HepG2 (cell line): ENCODE data around the gene KLHL12. TPM values are rescaled to one million over a fixed set of nuclear protein-coding genes. Genes with fewer than 3 reads are reported as not detected.

Experiments used
- ATAC-seq: fragments of 200-7000 bp; cut with Tn5 transposase; 3 replicates; pipeline ENCODE4 v1.9.1; 2020; ENCODE audit warnings: mild to moderate bottlenecking, moderate library complexity
- BruUV-seq: library from RNA; stranded (reverse); fragments of 400-500 nt; replicated peaks from 2 replicates; lab custom pipeline; 2021; lab: Mats Ljungman, UMichigan
- CTCF ChIA-PET: fragments of 300-600 bp; formaldehyde crosslinking; extraction: SDS; loops from one replicate; lab custom pipeline; 2021; ENCODE audit warnings: low total read pairs, inconsistent platforms, low intra/inter-chr PET ratio; lab: Yijun Ruan, JAX
- POLR2A ChIA-PET: fragments of 350-600 bp; sonication (Branson Sonifier 250); formaldehyde crosslinking; loops from one replicate; lab custom pipeline; 2020; ENCODE audit warnings: antibody characterized with exemption, inconsistent platforms; lab: Yijun Ruan, JAX
- DNase-seq: peaks from one replicate; pipeline ENCODE4 v3.0.0-alpha.2; 2015; ENCODE audit warnings: low spot score
- FAIRE-seq: peaks from 3 replicates; lab custom pipeline; 2011; peaks lifted over from hg19 to GRCh38; lab: Jason Lieb, UNC
- H2AFZ ChIP-seq: one replicate; pipeline ENCODE4 v1.6.1; 2011; ENCODE audit warnings: low read length, inconsistent platforms
- H3K27ac ChIP-seq: fragments of 300-600 bp; 3 replicates; pipeline ENCODE4 v1.8.0; 2011; ENCODE audit warnings: mixed run types, mild to moderate bottlenecking, mixed read lengths, low read length, inconsistent platforms; ENCODE audit not compliant: insufficient read depth; ENCODE audit errors: extremely low read length
- H3K27me3 ChIP-seq, 2 experiments: fragments of 200-600 bp in 1 of 2; 2 replicates in 1 of 2; 3 replicates in 1 of 2; pipeline versions ENCODE4 v1.6.0 to v1.8.0; 2011; ENCODE audit warnings: low read length in 2 of 2, mild to moderate bottlenecking in 2 of 2, moderate library complexity in 2 of 2, inconsistent platforms in 1 of 2; ENCODE audit not compliant: insufficient read depth in 2 of 2, control insufficient read depth in 1 of 2
- H3K36me3 ChIP-seq, 2 experiments: fragments of 200-600 bp in 1 of 2; replicated peaks in 1 of 2; 2 replicates in 1 of 2; 3 replicates in 1 of 2; pipeline versions ENCODE4 v1.5.1 to v1.8.0; 2011; ENCODE audit warnings: low read length in 2 of 2, inconsistent platforms in 1 of 2; ENCODE audit not compliant: insufficient read depth in 2 of 2, control insufficient read depth in 1 of 2
- H3K4me1 ChIP-seq: 2 replicates; pipeline ENCODE4 v1.5.1; 2012; ENCODE audit warnings: low read length, inconsistent platforms; ENCODE audit not compliant: insufficient read depth
- H3K4me2 ChIP-seq: 2 replicates; pipeline ENCODE4 v1.6.0; 2011; ENCODE audit warnings: low read depth, low read length, inconsistent platforms
- H3K4me3 ChIP-seq, 3 experiments: fragments of 200-600 bp in 1 of 3; sonication (generic), shearing (Covaris generic) in 1 of 3; replicated peaks in 1 of 3; 2 replicates each; pipeline ENCODE4 v1.5.1; 2011 to 2016; ENCODE audit warnings: low read length in 3 of 3, inconsistent platforms in 2 of 3, low read depth in 2 of 3, mild to moderate bottlenecking in 2 of 3, control low read depth in 1 of 3, mixed read lengths in 1 of 3; ENCODE audit not compliant: insufficient read depth in 1 of 3
- H3K79me2 ChIP-seq: one replicate; pipeline ENCODE4 v1.6.1; 2011; ENCODE audit warnings: low read length, inconsistent platforms; ENCODE audit not compliant: insufficient read depth
- H3K9ac ChIP-seq: 2 replicates; pipeline ENCODE4 v1.6.0; 2011; ENCODE audit warnings: mild to moderate bottlenecking, low read depth, low read length, inconsistent platforms; ENCODE audit not compliant: insufficient read depth
- H3K9me3 ChIP-seq: 2 replicates; pipeline ENCODE4 v1.5.1; 2012; ENCODE audit warnings: mild to moderate bottlenecking, low read length
- H4K20me1 ChIP-seq: 2 replicates; pipeline ENCODE4 v1.6.0; 2011; ENCODE audit warnings: inconsistent platforms, mild to moderate bottlenecking, low read length, moderate library complexity; ENCODE audit not compliant: insufficient read depth
- CC2D1A ChIP-seq: sonication (generic); formaldehyde crosslinking; IDR thresholded peaks from 2 replicates; pipeline ENCODE4 v1.8.1; 2023; ENCODE audit warnings: mild to moderate bottlenecking, missing genetic modification reagents
- CHD2 ChIP-seq: IDR thresholded peaks from 2 replicates; pipeline ENCODE4 v1.6.1; 2011; ENCODE audit warnings: low read depth, low read length, improper control_type of control experiment
- GPBP1L1 ChIP-seq: sonication (generic); formaldehyde crosslinking; IDR thresholded peaks from 2 replicates; pipeline ENCODE4 v1.5.0; 2020; ENCODE audit warnings: mild to moderate bottlenecking, missing genetic modification reagents
- NFE2L2 ChIP-seq: fragments of 150-350 bp; IDR thresholded peaks from 2 replicates; pipeline ENCODE4 v1.6.1; 2014; ENCODE audit warnings: low read length
- NFIB ChIP-seq: sonication (generic); formaldehyde crosslinking; IDR thresholded peaks from 2 replicates; pipeline ENCODE4 v1.9.0; 2021; ENCODE audit warnings: missing genetic modification reagents, mild to moderate bottlenecking, borderline replicate concordance
- PRPF4 ChIP-seq: fragments of 200-400 bp; formaldehyde crosslinking; IDR thresholded peaks from 2 replicates; pipeline ENCODE4 v1.6.1; 2016; ENCODE audit warnings: low read length, low read depth; ENCODE audit not compliant: poor library complexity, severe bottlenecking
- SP140L ChIP-seq: sonication (generic); formaldehyde crosslinking; IDR thresholded peaks from 2 replicates; pipeline ENCODE4 v1.4.0; 2020; ENCODE audit warnings: missing genetic modification reagents, borderline replicate concordance
- TOPORS ChIP-seq: sonication (generic); formaldehyde crosslinking; IDR thresholded peaks from 2 replicates; pipeline ENCODE4 v1.8.0; 2023; ENCODE audit warnings: mild to moderate bottlenecking, missing genetic modification reagents
- YEATS2 ChIP-seq: sonication (generic); formaldehyde crosslinking; IDR thresholded peaks from 2 replicates; pipeline ENCODE4 v1.4.0; 2020; ENCODE audit warnings: missing genetic modification reagents, borderline replicate concordance
- ZMAT5 ChIP-seq: sonication (generic); formaldehyde crosslinking; IDR thresholded peaks from 2 replicates; pipeline ENCODE4 v1.5.0; 2020; ENCODE audit warnings: mild to moderate bottlenecking, low read depth, missing genetic modification reagents, borderline replicate concordance
- ZNF256 ChIP-seq: sonication (generic); formaldehyde crosslinking; conservative IDR thresholded peaks from 2 replicates; pipeline ENCODE4 v1.4.0; 2020; ENCODE audit warnings: missing genetic modification reagents
- ZNF3 ChIP-seq: IDR thresholded peaks from 2 replicates; pipeline ENCODE4 v1.7.0; 2017; ENCODE audit warnings: inconsistent platforms
- ZNF790 ChIP-seq: sonication (generic); formaldehyde crosslinking; IDR thresholded peaks from 2 replicates; pipeline ENCODE4 v1.8.0; 2022; ENCODE audit warnings: missing genetic modification reagents, mild to moderate bottlenecking, borderline replicate concordance
- ZNF839 ChIP-seq: sonication (generic); formaldehyde crosslinking; IDR thresholded peaks from 2 replicates; pipeline ENCODE4 v1.4.0; 2020; ENCODE audit warnings: missing genetic modification reagents, mild to moderate bottlenecking, borderline replicate concordance
- ZSCAN29 ChIP-seq: sonication (generic); formaldehyde crosslinking; conservative IDR thresholded peaks from 2 replicates; pipeline ENCODE4 v1.4.0; 2020; ENCODE audit warnings: mild to moderate bottlenecking, missing genetic modification reagents
- WGBS: methylation state at CpG from one replicate; pipeline ENCODE4 v1.1.6; 2017; ENCODE audit warnings: low lambda C conversion rate; 5-methylcytosine and 5-hydroxymethylcytosine counted together
- in situ Hi-C: cut with HindIII; loops from 2 replicates; pipeline ENCODE4 v1.10.0; 2017; ENCODE audit warnings: low pct_unique_long_range_greater_than_20kb; ENCODE audit not compliant: extremely low pct_ligation_motif_present
- intact Hi-C: fragments of 100-400 bp; cut with micrococcal nuclease; formaldehyde crosslinking; loops from one replicate; pipeline ENCODE4 v1.10.0; 2022; ENCODE audit not compliant: unreplicated experiment
- polyA plus RNA-seq, 8 experiments: library from polyadenylated mRNA; depleted of rRNA in 3 of 8; stranded (reverse) in 7 of 8; unstranded in 1 of 8; fragments of >200 nt; fragmentation: Illumina TruSeq in 4 of 8; extraction: Trizol in 4 of 8; gene quantifications; 2 replicates each; pipeline versions ENCODE4 v1.2.1 to v1.2.3, GENCODE V29; 2011 to 2016; ENCODE audit warnings: low read depth in 4 of 8, missing spikeins in 1 of 8, mixed read lengths in 1 of 8; ENCODE audit not compliant: insufficient read depth in 1 of 8
- total RNA-seq, 5 experiments: library from RNA; depleted of rRNA; stranded (reverse); fragments of >200 nt; fragmentation: Illumina TruSeq; extraction: Trizol; gene quantifications; 2 replicates each; pipeline ENCODE4 v1.2.3, GENCODE V29; 2016; ENCODE audit warnings: low read depth in 1 of 5
- TF ChIP-seq, protein P1 (sequence below): sonication (generic); formaldehyde crosslinking; IDR thresholded peaks from 2 replicates; pipeline ENCODE4 v1.5.1; 2020; ENCODE audit warnings: mild to moderate bottlenecking, missing genetic modification reagents
- TF ChIP-seq, protein P2 (sequence below): sonication (generic); formaldehyde crosslinking; IDR thresholded peaks from 2 replicates; pipeline ENCODE4 v1.9.0; 2022; ENCODE audit warnings: low read depth, missing genetic modification reagents

KLHL12 gene
- total and polyA plus RNA-seq, 2 of the 13 experiments (the other 11 are each of a cell fraction or from before 2014, with no cell fraction given): 19.2 to 25.2 TPM

DNA sequence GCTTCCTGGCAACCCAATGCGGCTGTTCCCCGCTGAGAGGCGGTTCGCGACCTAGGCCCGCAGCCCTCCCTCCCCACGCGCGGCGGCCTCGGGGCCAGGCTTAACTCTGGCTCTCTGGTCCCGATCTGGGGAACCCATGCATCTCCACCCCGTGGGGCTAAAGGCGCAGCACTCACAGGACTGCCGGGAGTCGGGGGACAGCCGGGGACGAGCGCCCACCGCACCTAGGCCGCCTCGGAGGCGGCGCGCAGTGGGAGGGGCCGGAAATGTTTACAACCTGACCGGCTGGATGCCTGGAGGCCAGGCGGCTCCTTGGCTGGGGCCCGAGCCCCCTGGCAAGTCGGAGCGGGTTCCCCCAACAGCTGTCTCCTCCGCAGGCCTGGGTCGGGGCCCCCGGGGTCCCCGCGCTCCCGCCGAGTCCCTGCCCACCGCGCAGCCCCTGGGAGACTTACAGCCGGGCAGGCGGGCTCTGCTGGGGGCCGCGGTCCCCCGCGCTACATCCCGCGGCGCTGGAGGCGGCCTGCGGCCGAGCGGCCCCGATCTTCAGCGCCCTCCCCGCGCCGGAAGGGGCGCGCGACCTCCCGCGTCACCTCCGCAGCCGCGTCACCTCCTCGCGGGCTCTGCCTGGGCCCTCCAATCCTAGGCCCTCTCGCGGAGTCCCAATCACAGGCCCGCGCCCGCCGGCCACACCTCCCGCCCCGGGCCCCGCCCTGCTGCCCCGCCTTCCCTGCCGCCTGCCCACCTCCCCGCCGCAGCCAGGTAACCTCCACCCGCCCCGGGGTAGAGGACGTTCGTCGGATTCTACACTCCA is 30.9 kb upstream of the KLHL12 start, which contains the start of gene ADIPOR1:
TSS of gene ADIPOR1 (minus strand) at position 580 of the 811 bp plus-strand sequence. CDS start 7,242 bp downstream, outside the sequence.
- H3K4me1 ChIP-seq: peaks cover 57% of the 10 kb centered on the region
- CTCF ChIA-PET: no interaction called here
- no TSS peak for BruUV-seq
- TF ChIP-seq ZNF3 (CRISPR knock-in tag) (no peak), CC2D1A (CRISPR knock-in tag) (no peak), NFIB (no peak), CHD2 (peak; percentile 65), ZNF839 (CRISPR knock-in tag) (no peak), SP140L (CRISPR knock-in tag) (no peak), PRPF4 (no peak), ZSCAN29 (CRISPR knock-in tag) (no peak), NFE2L2 (no peak), YEATS2 (CRISPR knock-in tag) (no peak), ZMAT5 (CRISPR knock-in tag) (no peak), TOPORS (CRISPR knock-in tag) (no peak; the same call in 1 of the 2 replicates), ZNF256 (CRISPR knock-in tag) (no peak), GPBP1L1 (CRISPR knock-in tag) (no peak), ZNF790 (CRISPR knock-in tag) (no peak)
- TF ChIP-seq, protein P1, sequence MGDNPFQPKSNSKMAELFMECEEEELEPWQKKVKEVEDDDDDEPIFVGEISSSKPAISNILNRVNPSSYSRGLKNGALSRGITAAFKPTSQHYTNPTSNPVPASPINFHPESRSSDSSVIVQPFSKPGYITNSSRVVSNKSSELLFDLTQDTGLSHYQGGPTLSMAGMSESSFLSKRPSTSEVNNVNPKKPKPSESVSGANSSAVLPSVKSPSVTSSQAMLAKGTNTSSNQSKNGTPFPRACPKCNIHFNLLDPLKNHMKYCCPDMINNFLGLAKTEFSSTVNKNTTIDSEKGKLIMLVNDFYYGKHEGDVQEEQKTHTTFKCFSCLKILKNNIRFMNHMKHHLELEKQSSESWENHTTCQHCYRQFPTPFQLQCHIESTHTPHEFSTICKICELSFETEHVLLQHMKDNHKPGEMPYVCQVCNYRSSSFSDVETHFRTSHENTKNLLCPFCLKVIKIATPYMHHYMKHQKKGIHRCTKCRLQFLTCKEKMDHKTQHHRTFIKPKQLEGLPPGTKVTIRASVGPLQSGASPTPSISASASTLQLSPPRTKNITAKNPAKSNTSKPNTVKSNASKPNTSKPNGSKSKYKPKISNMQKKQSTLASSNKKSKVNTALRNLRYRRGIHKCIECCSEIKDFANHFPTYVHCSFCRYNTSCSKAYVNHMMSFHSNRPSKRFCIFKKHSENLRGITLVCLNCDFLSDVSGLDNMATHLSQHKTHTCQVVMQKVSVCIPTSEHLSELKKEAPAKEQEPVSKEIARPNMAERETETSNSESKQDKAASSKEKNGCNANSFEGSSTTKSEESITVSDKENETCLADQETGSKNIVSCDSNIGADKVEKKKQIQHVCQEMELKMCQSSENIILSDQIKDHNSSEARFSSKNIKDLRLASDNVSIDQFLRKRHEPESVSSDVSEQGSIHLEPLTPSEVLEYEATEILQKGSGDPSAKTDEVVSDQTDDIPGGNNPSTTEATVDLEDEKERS: no peak
- TF ChIP-seq, protein P2, sequence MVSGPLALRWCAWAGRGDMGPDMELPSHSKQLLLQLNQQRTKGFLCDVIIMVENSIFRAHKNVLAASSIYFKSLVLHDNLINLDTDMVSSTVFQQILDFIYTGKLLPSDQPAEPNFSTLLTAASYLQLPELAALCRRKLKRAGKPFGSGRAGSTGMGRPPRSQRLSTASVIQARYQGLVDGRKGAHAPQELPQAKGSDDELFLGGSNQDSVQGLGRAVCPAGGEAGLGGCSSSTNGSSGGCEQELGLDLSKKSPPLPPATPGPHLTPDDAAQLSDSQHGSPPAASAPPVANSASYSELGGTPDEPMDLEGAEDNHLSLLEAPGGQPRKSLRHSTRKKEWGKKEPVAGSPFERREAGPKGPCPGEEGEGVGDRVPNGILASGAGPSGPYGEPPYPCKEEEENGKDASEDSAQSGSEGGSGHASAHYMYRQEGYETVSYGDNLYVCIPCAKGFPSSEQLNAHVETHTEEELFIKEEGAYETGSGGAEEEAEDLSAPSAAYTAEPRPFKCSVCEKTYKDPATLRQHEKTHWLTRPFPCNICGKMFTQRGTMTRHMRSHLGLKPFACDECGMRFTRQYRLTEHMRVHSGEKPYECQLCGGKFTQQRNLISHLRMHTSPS (CRISPR knock-in tag): no peak

More for the DNA sequence above, 30.9 kb upstream of the KLHL12 start, which contains the start of gene ADIPOR1:
- H3K79me2 ChIP-seq: peaks cover 49% of the 10 kb centered on the region
- peak within 1 kb of the TSS; percentile 95 for H3K9ac ChIP-seq
- peak within 1 kb of the TSS; percentile 99 for H3K4me2 ChIP-seq
- H2AFZ ChIP-seq: peak within 1 kb of the TSS; percentile 99
- in situ Hi-C loops: no loop called here
- H3K9me3 ChIP-seq: no peaks in the 10 kb centered on the region
- FAIRE-seq (no peak), ATAC-seq (peak; percentile 97), DNase-seq (peak; percentile 71)
- WGBS: 7% methylated on average over 12 of the region's 86 CpGs
- peaks cover 0 to 5% of the 10 kb centered on the region in 2 experiments; a peak in 2 of 5 replicates for H3K36me3 ChIP-seq
- peaks cover 7% of the 10 kb centered on the region; the same call in 1 of the 2 replicates for H4K20me1 ChIP-seq
- intact Hi-C loops: loop anchor here (1.0 to 10.0 kb wide), 2 partner anchors 32 to 73 kb away; partner anchors contain the start of gene RABIF
- peak within 1 kb of the TSS; percentile 84 to 96 (median 84) for H3K4me3 ChIP-seq
- no peaks in the 10 kb centered on the region; a peak in 1 of 5 replicates for H3K27me3 ChIP-seq
- POLR2A ChIA-PET: no interaction called here
- peak within 1 kb of the TSS; percentile 75 for H3K27ac ChIP-seq
